Muscle layer of colon (tissue), 2 donors: ENCODE measurements around the gene WWP2.

Experiments
- H3K27ac ChIP-seq: one replicate; pipeline ENCODE4 v1.7.0; 2013; ENCODE audit warnings: low read depth, mild to moderate bottlenecking, low read length, moderate library complexity
- H3K27me3 ChIP-seq, 2 donors: one replicate each; pipeline ENCODE4 v1.7.0; 2013; ENCODE audit warnings: low read length in 2 of 2, mild to moderate bottlenecking in 2 of 2; ENCODE audit not compliant: insufficient read depth in 2 of 2, control insufficient read depth in 1 of 2
- H3K36me3 ChIP-seq: one replicate; pipeline ENCODE4 v1.7.0; 2013; ENCODE audit warnings: mild to moderate bottlenecking, low read length; ENCODE audit not compliant: insufficient read depth
- H3K4me1 ChIP-seq: one replicate; pipeline ENCODE4 v1.7.0; 2013; ENCODE audit warnings: mild to moderate bottlenecking, low read length; ENCODE audit not compliant: insufficient read depth
- H3K4me3 ChIP-seq, 2 donors: one replicate each; pipeline ENCODE4 v1.7.0; 2013; ENCODE audit warnings: low read length in 2 of 2, low read depth in 1 of 2, mild to moderate bottlenecking in 1 of 2, moderate library complexity in 1 of 2
- H3K9ac ChIP-seq: one replicate; pipeline ENCODE4 v1.7.0; 2013; ENCODE audit warnings: low read length
- H3K9me3 ChIP-seq: one replicate; pipeline ENCODE4 v1.7.0; 2013; ENCODE audit warnings: mild to moderate bottlenecking, low read length
- donor health status: abdominal sarcoma.
- donor health status: Adenocarcinoma of cecum.

The WWP2 gene

DNA sequence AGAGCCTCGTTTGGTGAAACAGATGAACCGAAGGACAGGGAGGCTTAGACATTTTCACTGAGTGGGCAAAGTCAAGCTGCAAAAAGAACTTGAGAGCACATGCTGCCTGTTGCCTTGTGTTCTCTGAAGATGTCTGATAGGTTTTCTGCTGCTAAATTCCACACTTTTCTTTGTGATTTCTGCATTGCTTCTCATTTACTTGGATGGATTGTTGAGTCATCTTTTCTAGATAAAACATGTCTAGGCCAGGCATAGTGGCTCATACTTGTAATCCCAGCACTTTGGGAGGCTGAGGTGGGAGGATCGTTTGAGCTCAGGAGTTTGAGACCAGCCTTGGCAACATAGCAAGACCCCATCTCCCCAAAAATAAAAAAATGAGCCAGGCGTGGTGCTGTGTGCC is 108.6 kb downstream of the WWP2 start:
- H3K36me3 ChIP-seq = peaks cover 15% of the 10 kb centered on the region
- H3K9ac ChIP-seq = no peak overlapping the region

DNA sequence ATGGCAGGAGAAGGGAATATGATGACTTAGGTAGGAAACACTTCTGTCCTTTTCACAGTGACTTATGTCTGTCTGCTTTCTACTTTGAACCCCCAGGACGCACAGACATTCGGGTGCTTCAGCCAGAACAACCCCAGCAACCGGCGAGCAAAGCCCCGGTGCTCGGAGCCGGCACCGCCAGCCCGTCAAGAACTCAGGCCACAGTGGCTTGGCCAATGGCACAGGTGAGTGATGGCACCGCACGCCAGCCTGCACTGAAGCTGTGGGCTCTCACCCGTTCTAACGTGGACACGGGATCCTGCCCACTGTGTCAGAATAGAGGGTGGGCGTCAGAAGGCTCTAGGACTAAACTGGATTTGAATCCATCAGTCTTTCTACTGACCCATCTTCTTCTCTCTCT is 109.6 kb downstream of the WWP2 start:
- Histone ChIP-seq H3K36me3 (peaks cover 22% of the 10 kb centered on the region), H3K9ac (no peak overlapping the region), H3K9me3 (peaks cover 2% of the 10 kb centered on the region), H3K27ac (no peak overlapping the region), H3K4me3 (no peak overlapping the region), H3K4me1 (no peaks in the 10 kb centered on the region), H3K27me3 (no peaks in the 10 kb centered on the region)

More for the DNA sequence above, 108.6 kb downstream of the WWP2 start:
- Histone ChIP-seq H3K4me1 (no peaks in the 10 kb centered on the region), H3K9me3 (no peaks in the 10 kb centered on the region), H3K27ac (no peak overlapping the region), H3K4me3 (no peak overlapping the region), H3K27me3 (no peaks in the 10 kb centered on the region)

DNA sequence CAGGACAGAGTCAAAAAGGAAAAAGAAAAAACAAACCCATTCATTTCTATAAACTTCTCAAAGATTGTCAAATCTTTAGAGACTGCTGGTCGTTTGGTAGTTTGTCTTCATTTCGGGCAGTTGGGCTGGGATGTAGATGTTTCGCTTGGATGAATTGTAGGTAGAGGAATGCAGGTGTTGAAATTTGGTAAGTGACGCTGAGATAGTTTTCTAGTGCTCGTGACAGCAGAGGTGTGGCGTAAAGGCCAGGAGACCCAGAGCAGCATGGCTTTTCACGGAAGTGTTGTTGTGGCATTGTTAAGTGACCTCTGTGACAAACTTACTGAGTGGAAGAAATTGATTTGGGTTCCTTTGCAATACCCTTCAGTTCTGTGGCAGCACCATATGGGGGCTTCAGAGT is 110.8 kb downstream of the WWP2 start:
- Histone ChIP-seq H3K27ac (no peak overlapping the region), H3K9me3 (peaks cover 5% of the 10 kb centered on the region), H3K4me1 (no peaks in the 10 kb centered on the region), H3K27me3 (no peaks in the 10 kb centered on the region), H3K36me3 (peaks cover 28% of the 10 kb centered on the region), H3K9ac (no peak overlapping the region), H3K4me3 (no peak overlapping the region)

DNA sequence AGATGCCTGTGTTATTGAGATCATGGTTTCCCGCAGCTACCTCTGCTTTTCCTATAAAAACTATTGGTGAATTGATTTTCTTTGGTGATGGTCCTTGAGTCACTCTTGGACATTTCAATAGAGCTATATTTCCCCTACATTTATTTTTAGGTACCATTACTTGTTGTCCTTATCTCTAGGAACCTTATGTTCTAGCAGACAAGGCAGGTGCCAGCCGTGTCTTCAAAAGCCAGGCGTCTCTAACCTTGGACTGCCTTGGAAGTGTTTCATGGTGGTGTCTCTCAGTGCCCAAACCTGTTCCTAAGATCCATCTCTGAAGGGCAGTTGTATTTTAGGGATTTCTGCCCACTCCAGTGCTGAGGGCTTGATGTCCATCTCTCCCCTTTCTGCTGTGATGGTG is 111.7 kb downstream of the WWP2 start:
- H3K9ac ChIP-seq = no peak overlapping the region

DNA sequence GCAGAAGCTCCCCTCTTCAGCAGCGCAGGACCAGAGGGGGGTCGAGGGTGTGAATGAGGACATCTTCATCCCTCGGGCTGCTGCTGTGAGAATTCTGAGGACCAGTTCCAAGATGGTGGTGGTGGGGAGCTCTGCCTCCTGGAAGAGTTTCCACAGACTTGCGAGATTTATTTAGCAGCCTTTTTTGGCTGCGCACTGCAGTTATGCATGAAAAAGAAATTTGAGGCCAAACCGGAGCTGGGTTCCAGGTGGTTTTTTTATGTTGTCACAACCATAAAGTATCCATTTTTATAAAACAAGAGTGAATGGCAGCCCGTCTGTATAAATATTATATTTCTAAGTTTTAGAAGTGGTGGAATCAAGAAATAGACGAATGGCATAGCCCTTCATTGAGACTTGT is 112.1 kb downstream of the WWP2 start:
- H3K4me3 ChIP-seq = no peak overlapping the region
- no peaks in the 10 kb centered on the region for H3K27me3 ChIP-seq
- H3K4me1 ChIP-seq = no peaks in the 10 kb centered on the region
- H3K27ac ChIP-seq = no peak overlapping the region
- peaks cover 28% of the 10 kb centered on the region for H3K36me3 ChIP-seq
- no peak overlapping the region for H3K9ac ChIP-seq
- peaks cover 5% of the 10 kb centered on the region for H3K9me3 ChIP-seq

More for the DNA sequence above, 111.7 kb downstream of the WWP2 start:
- H3K4me3 ChIP-seq = no peak overlapping the region
- H3K36me3 ChIP-seq = peaks cover 28% of the 10 kb centered on the region
- H3K27me3 ChIP-seq = no peaks in the 10 kb centered on the region
- no peaks in the 10 kb centered on the region for H3K4me1 ChIP-seq
- peaks cover 5% of the 10 kb centered on the region for H3K9me3 ChIP-seq
- no peak overlapping the region for H3K27ac ChIP-seq

DNA sequence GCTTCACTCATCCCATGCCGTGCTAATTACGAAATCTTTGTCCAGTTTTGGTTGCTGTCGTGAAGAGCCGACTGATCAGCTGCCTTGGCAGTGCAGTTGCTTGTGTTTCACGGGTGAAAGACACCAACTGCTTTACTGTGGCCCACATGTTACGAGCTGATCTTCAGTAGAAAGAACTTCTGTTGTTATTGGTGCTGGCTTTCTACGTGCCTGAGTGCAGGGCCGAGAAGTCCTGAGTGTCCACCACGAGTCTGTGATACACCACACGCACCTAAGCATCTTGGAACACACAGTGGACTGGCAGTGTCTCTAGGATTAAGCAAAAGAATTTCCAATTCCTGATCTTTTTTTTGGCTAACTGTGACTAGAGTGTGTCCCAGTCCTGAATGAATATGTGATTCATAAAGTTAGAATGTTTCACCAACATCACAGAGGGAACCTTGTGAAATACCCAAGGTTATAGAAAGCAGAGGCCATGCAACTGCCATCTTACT is 118.6 kb downstream of the WWP2 start:
- H3K36me3 ChIP-seq = peaks cover 13% of the 10 kb centered on the region
- no peak overlapping the region for H3K27ac ChIP-seq
- H3K9me3 ChIP-seq = peaks cover 5% of the 10 kb centered on the region
- no peak overlapping the region for H3K4me3 ChIP-seq
- H3K4me1 ChIP-seq = no peaks in the 10 kb centered on the region
- no peaks in the 10 kb centered on the region for H3K27me3 ChIP-seq
- no peak overlapping the region for H3K9ac ChIP-seq

DNA sequence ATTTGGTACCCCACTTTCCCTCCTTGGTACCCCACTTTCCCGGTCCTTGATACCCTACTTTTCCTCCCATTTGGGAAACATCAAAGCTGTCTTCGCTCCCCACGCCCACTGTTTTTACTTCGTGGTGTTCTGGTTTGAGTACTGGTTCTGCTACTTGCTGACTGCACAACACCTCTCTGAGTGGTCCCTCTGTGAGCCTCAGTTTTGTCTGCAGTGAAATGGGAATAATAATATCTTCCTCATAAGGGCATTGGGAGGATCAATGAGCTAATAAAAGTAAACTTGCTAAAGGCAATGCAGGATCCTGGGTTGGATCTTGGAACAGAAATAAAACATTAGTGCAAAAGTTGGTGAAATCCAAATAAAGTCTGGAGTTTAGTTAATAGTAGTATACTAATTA is 119.0 kb downstream of the WWP2 start:
- H3K9me3 ChIP-seq = peaks cover 5% of the 10 kb centered on the region
- no peaks in the 10 kb centered on the region for H3K27me3 ChIP-seq
- H3K4me1 ChIP-seq = no peaks in the 10 kb centered on the region
- no peak overlapping the region for H3K9ac ChIP-seq
- H3K36me3 ChIP-seq = peaks cover 11% of the 10 kb centered on the region
- H3K27ac ChIP-seq = no peak overlapping the region
- H3K4me3 ChIP-seq = no peak overlapping the region

DNA sequence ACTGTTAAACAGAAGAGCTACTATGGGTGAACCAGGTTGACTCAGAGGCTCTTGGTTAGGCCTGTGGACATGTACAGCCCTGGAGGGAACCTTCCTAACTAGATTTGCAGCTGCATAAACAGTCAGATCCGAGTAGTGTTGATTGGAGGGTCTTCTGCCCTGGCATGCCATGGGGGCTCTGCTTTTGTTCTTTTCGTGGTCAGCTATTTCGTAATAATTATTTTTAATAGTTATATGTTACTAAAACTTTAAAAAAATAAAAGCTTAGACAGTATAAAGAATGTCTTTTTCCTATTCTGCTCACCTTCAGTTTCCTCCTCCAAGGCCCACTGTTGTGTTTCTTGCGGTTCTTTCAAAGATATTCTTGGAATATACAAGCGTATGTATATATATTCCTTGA is 121.6 kb downstream of the WWP2 start:
- Histone ChIP-seq H3K9me3 (no peaks in the 10 kb centered on the region), H3K27me3 (no peaks in the 10 kb centered on the region), H3K9ac (no peak overlapping the region), H3K36me3 (peaks cover 8% of the 10 kb centered on the region), H3K27ac (no peak overlapping the region), H3K4me1 (no peaks in the 10 kb centered on the region), H3K4me3 (no peak overlapping the region)

DNA sequence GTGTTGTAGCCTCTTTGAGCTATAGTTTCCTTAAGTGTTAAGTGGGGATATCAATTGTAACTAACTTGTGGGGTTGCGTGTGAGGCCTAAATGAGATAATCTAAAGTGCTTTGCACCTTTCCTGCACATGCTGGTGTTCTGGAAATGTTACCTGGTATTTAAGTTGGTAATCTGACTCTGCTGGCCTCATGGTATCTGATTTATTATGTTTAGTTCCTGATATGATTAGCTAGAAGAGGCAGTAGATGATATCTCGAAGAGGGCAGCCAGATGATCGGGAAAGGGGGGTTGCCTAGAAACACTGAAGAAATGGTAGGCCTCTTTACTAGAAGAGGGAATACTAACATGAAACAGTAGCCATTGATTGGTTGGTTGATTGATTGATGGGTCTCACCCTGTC is 123.6 kb downstream of the WWP2 start:
- no peaks in the 10 kb centered on the region for H3K9me3 ChIP-seq
- H3K27me3 ChIP-seq = no peaks in the 10 kb centered on the region
- H3K36me3 ChIP-seq = peaks cover 8% of the 10 kb centered on the region
- no peak overlapping the region for H3K27ac ChIP-seq
- peaks cover 9% of the 10 kb centered on the region for H3K4me1 ChIP-seq
- no peak overlapping the region for H3K9ac ChIP-seq
- no peak overlapping the region for H3K4me3 ChIP-seq

DNA sequence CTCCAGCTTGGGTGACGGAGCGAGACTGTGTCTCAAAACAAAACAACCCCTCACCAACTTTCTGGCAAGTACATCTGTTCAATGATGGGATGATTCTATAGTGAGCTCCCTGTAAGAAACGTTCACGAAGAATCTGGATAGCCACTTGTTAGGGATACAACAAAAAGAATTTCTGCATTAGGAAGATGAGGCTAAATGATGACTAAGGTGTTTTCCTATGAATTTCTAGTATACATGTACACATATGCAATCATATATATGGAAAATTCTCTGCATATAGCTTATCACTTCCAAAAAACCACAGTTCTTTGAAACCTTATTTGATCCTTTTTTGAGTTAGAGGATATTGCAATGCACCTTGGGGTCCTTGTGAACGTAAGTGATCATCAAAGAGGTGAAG is 124.6 kb downstream of the WWP2 start:
- Histone ChIP-seq H3K27ac (no peak overlapping the region), H3K27me3 (no peaks in the 10 kb centered on the region), H3K4me1 (peaks cover 19% of the 10 kb centered on the region), H3K9me3 (no peaks in the 10 kb centered on the region), H3K4me3 (no peak overlapping the region), H3K9ac (no peak overlapping the region), H3K36me3 (peaks cover 8% of the 10 kb centered on the region)

DNA sequence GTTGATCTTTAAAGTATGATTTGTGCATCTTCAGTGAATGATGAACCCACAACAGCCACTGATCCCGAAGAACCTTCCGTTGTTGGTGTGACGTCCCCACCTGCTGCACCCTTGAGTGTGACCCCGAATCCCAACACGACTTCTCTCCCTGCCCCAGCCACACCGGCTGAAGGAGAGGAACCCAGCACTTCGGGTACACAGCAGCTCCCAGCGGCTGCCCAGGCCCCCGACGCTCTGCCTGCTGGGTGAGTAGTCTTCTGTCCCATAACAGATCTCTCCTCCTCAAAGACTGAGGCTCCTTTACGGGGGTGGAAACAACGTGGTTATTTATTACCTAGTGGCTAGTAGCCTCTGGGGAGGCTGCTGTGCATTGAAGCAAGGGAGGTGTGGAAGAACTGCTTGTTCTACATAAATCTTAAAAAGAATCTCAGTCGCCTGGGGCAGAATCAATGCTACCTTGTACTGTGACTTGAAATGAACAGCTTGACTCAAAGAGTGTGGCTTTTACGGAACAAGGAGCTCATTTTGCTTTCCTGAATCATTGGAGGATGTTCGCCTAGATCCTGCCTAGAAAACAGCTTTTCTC is 126.0 kb downstream of the WWP2 start:
- no peaks in the 10 kb centered on the region for H3K9me3 ChIP-seq
- H3K9ac ChIP-seq = no peak overlapping the region
- no peaks in the 10 kb centered on the region for H3K27me3 ChIP-seq
- no peak overlapping the region for H3K4me3 ChIP-seq
- peaks cover 19% of the 10 kb centered on the region for H3K4me1 ChIP-seq
- H3K27ac ChIP-seq = no peak overlapping the region
- peaks cover 8% of the 10 kb centered on the region for H3K36me3 ChIP-seq

DNA sequence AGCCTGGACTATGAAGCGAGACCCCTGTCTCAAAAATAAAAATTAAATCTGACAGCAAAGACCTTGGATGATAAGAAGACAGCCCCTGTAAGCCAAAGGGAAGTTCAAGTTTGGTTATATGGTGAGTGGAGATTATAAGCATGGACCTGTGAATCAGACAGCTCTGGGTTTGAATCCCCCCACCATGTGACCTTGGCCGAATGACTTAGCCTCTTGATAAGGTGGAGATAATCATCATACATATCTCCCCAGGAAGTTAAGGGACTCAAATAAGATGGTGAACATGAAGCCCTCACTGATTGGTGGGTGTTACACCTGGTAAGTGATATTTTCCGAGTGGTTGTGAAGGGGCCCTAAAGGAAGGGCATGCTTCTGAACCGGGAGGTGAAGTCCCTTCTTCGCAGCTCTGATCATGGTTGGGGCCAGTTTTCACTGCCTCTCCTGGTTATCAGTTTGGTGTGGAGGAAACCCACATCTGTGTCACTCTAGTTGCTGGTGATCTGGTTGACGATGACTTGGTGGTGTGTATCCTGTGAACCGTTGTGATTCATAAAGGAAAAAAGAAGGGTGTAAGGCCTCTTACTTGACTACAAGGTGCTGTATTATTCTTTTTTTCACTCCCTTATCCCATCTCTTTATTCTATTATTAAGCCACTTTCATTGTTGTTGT is 127.3 kb downstream of the WWP2 start:
- Histone ChIP-seq H3K9ac (no peak overlapping the region), H3K27ac (no peak overlapping the region), H3K36me3 (peaks cover 8% of the 10 kb centered on the region)

More for the DNA sequence above, 127.3 kb downstream of the WWP2 start:
- H3K27me3 ChIP-seq = no peaks in the 10 kb centered on the region
- H3K4me1 ChIP-seq = peaks cover 19% of the 10 kb centered on the region
- no peak overlapping the region for H3K4me3 ChIP-seq
- no peaks in the 10 kb centered on the region for H3K9me3 ChIP-seq
